HCT116 (cell line): ENCODE data around the gene RPLP2. TPM values are rescaled to one million over a fixed set of nuclear protein-coding genes. Genes with fewer than 3 reads are reported as not detected.

ENCODE experiments used
- ATAC-seq: fragments of 200-7000 bp; cut with Tn5 transposase; 2 replicates; pipeline ENCODE4 v1.9.1; 2020; ENCODE audit warnings: mild to moderate bottlenecking, moderate library complexity
- BruUV-seq: library from RNA; stranded (reverse); fragments of 400-500 nt; replicated peaks from 2 replicates; lab custom pipeline; 2021; lab: Mats Ljungman, UMichigan
- CTCF ChIA-PET: fragments of 300-600 bp; sonication (Branson Sonifier 250); formaldehyde crosslinking; loops from one replicate; lab custom pipeline; 2021; ENCODE audit warnings: antibody characterized with exemption; lab: Charles Lee
- POLR2A ChIA-PET: fragments of 300-600, 350-600 bp; sonication (Branson Sonifier 250); formaldehyde crosslinking; loops from one replicate; lab custom pipeline; 2021; ENCODE audit warnings: antibody characterized with exemption; lab: Charles Lee
- RAD21 ChIA-PET, 2 experiments: fragments of 300-600 bp; sonication (Branson Sonifier 250); formaldehyde crosslinking; loops; one replicate each; lab custom pipeline; 2023; ENCODE audit warnings: low total read pairs in 2 of 2; ENCODE audit not compliant: uncharacterized antibody in 2 of 2, unreplicated experiment in 2 of 2, low non-redundant PET in 1 of 2; lab: Charles Lee
- DNase-seq: peaks from one replicate; pipeline ENCODE4 v3.0.0-alpha.2; 2010; ENCODE audit warnings: low read depth, low spot score
- H2AFZ ChIP-seq: fragments of 200-600 bp; shearing (Covaris generic), sonication (generic); 2 replicates; pipeline ENCODE4 v1.6.1; 2017; ENCODE audit warnings: low read depth, mixed run types, mixed read lengths, antibody characterized with exemption, low read length; ENCODE audit not compliant: poor library complexity, severe bottlenecking
- H3K27ac ChIP-seq: 2 replicates; pipeline ENCODE4 v1.5.1; 2012; ENCODE audit warnings: low read depth, low read length
- H3K27me3 ChIP-seq: fragments of 200-600 bp; sonication (generic); 2 replicates; pipeline ENCODE4 v1.6.1; 2016; ENCODE audit warnings: mixed run types, low read length, mixed read lengths; ENCODE audit not compliant: insufficient read depth
- H3K36me3 ChIP-seq, 2 experiments: fragments of 200-500 bp in 1 of 2; fragments of 200-600 bp in 1 of 2; sonication (Bioruptor generic) in 1 of 2; sonication (generic) in 1 of 2; 2 replicates each; pipeline versions ENCODE4 v1.5.1 to v1.6.1; 2014 to 2016; ENCODE audit warnings: low read length in 2 of 2, inconsistent platforms in 1 of 2, mixed read lengths in 1 of 2, mixed run types in 1 of 2; ENCODE audit not compliant: insufficient read depth in 2 of 2, control insufficient read depth in 1 of 2
- H3K4me1 ChIP-seq, 2 experiments: fragments of 200-600 bp in 1 of 2; sonication (generic) in 1 of 2; 2 replicates each; pipeline versions ENCODE4 v1.5.1 to v1.6.1; 2012 to 2017; ENCODE audit warnings: low read length in 2 of 2, inconsistent platforms in 1 of 2, mild to moderate bottlenecking in 1 of 2, mixed read lengths in 1 of 2, mixed run types in 1 of 2, moderate library complexity in 1 of 2; ENCODE audit not compliant: insufficient read depth in 2 of 2, control insufficient read depth in 1 of 2
- H3K4me2 ChIP-seq: fragments of 200-600 bp; sonication (generic); 2 replicates; pipeline ENCODE4 v1.6.1; 2017; ENCODE audit warnings: mixed run types, low read length, mixed read lengths
- H3K4me3 ChIP-seq, 2 experiments: fragments of 200-600 bp in 1 of 2; sonication (generic) in 1 of 2; replicated peaks in 1 of 2; 2 replicates each; pipeline ENCODE4 v1.5.1; 2011 to 2016; ENCODE audit warnings: low read length in 2 of 2, control low read depth in 1 of 2, low read depth in 1 of 2, mild to moderate bottlenecking in 1 of 2, mixed read lengths in 1 of 2, mixed run types in 1 of 2
- H3K79me2 ChIP-seq: fragments of 200-600 bp; sonication (generic); 2 replicates; pipeline ENCODE4 v1.6.1; 2017; ENCODE audit warnings: mild to moderate bottlenecking, mixed run types, low read length, moderate library complexity, mixed read lengths; ENCODE audit not compliant: insufficient read depth
- H3K9ac ChIP-seq: fragments of 200-600 bp; sonication (generic); 2 replicates; pipeline ENCODE4 v1.6.1; 2016; ENCODE audit warnings: low read length, mixed read lengths
- H3K9me2 ChIP-seq: fragments of 200-600 bp; sonication (generic), shearing (Covaris generic); 2 replicates; pipeline ENCODE4 v1.6.1; 2017; ENCODE audit warnings: mixed run types, mild to moderate bottlenecking, moderate library complexity; ENCODE audit not compliant: insufficient read depth
- H3K9me3 ChIP-seq, 2 experiments: fragments of 200-500 bp in 1 of 2; fragments of 200-600 bp in 1 of 2; sonication (Bioruptor generic) in 1 of 2; sonication (generic) in 1 of 2; 2 replicates each; pipeline ENCODE4 v1.6.1; 2014 to 2017; ENCODE audit warnings: low read length in 2 of 2, mixed read lengths in 2 of 2, inconsistent platforms in 1 of 2, low read depth in 1 of 2, mild to moderate bottlenecking in 1 of 2, mixed run types in 1 of 2, moderate library complexity in 1 of 2; ENCODE audit not compliant: control insufficient read depth in 1 of 2, insufficient read depth in 1 of 2
- H4K20me1 ChIP-seq: fragments of 200-600 bp; sonication (generic), shearing (Covaris generic); 2 replicates; pipeline ENCODE4 v1.6.1; 2017; ENCODE audit warnings: mixed run types, mild to moderate bottlenecking, moderate library complexity; ENCODE audit not compliant: insufficient read depth
- CBX3 ChIP-seq: IDR thresholded peaks from 2 replicates; pipeline ENCODE4 v1.6.1; 2012; ENCODE audit warnings: low read depth
- CEBPB ChIP-seq: IDR thresholded peaks from 2 replicates; pipeline ENCODE4 v1.6.1; 2012; ENCODE audit warnings: low read depth
- EGR1 ChIP-seq: IDR thresholded peaks from 2 replicates; pipeline ENCODE4 v1.6.1; 2012; ENCODE audit warnings: low read depth
- EZH2phosphoT487 ChIP-seq: fragments of 200-600 bp; IDR thresholded peaks from 2 replicates; pipeline ENCODE4 v1.6.1; 2018; ENCODE audit warnings: antibody characterized with exemption, borderline replicate concordance
- FOSL1 ChIP-seq: IDR thresholded peaks from 2 replicates; pipeline ENCODE4 v1.6.1; 2012; ENCODE audit warnings: low read depth
- JUND ChIP-seq: IDR thresholded peaks from 2 replicates; pipeline ENCODE4 v1.6.1; 2012
- POLR2AphosphoS5 ChIP-seq: IDR thresholded peaks from 2 replicates; pipeline ENCODE4 v1.6.1; 2011; ENCODE audit warnings: mild to moderate bottlenecking, low read depth, low read length, moderate library complexity
- RAD21 ChIP-seq: IDR thresholded peaks from 2 replicates; pipeline ENCODE4 v1.6.1; 2012; ENCODE audit warnings: low read depth, mild to moderate bottlenecking
- SIN3A ChIP-seq: IDR thresholded peaks from 2 replicates; pipeline ENCODE4 v1.6.1; 2012; ENCODE audit warnings: low read depth
- SP1 ChIP-seq: IDR thresholded peaks from 2 replicates; pipeline ENCODE4 v1.6.1; 2012; ENCODE audit warnings: low read depth
- SRF ChIP-seq: IDR thresholded peaks from 2 replicates; pipeline ENCODE4 v1.6.1; 2012; ENCODE audit warnings: low read depth
- ZFX ChIP-seq: fragments of 450-650 bp; IDR thresholded peaks from 2 replicates; pipeline ENCODE4 v1.6.1; 2017
- ZNF274 ChIP-seq: fragments of 200-500 bp; sonication (Bioruptor generic); IDR thresholded peaks from 2 replicates; pipeline ENCODE4 v1.6.1; 2014; ENCODE audit warnings: mild to moderate bottlenecking, low read depth, low read length, inconsistent platforms
- intact Hi-C: fragments of 100-400 bp; cut with micrococcal nuclease; formaldehyde crosslinking; loops from 2 replicates; pipeline ENCODE4 v1.10.0; 2022
- total RNA-seq: library from RNA; stranded (reverse); gene quantifications from one replicate; pipeline ENCODE4 v1.2.1, GENCODE V29; 2021; ENCODE audit not compliant: unreplicated experiment
- TF ChIP-seq, protein P1 (sequence below): IDR thresholded peaks from 2 replicates; pipeline ENCODE4 v1.6.1; 2012

The RPLP2 gene
- total RNA-seq, 1 experiment from 2014 or later = 3,615 TPM

DNA sequence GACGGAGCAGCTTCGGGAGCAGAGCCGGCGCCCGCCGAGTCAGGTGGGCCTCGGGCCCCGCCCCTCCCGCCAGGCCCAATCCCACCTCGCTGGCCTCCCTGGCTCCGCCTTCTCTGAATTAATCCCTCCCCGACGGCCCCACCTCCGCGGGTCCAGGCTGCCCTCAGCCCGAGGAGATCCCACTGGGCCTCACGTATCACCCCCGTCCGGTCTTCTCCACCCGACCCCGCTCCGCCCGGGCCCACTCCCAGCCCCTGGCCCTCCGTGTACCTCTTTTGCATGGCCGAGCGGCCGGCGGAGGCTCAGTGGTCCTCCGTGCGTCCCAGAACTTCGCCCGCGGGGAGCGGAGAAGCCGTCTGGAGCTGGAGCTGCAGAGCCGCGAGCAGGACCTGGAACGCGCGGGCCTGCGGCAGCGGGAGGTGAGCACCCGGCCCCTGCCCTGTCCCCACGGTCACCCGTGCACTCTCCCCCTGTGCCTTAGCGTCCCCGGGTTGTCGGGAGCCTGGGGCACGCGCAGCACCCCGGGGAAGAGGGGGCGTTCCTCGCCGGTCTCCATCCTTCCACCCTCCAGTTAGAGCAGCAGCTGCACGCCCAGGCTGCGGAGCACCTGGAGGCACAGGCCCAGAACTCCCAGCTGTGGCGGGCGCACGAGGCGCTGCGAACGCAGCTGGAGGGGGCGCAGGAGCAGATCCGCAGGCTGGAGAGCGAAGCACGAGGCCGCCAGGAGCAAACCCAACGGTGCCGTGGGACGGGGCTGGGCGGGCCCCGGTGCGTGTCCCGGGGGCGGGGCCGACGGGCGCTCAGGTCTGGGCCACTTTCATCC lies 20.7 kb downstream of the RPLP2 start:
- H3K4me1 ChIP-seq = peaks cover 35 to 62% of the 10 kb centered on the region in 2 experiments
- DNase-seq (no peak), ATAC-seq (no peak)
- peaks cover 6% of the 10 kb centered on the region; the same call in 1 of the 2 replicates for H4K20me1 ChIP-seq
- no peaks in the 10 kb centered on the region for H3K9me2 ChIP-seq
- RAD21 ChIA-PET = no interaction called here
- no TSS peak for BruUV-seq
- no peak overlapping the region for H3K9ac ChIP-seq
- no peak overlapping the region for H3K4me3 ChIP-seq
- CTCF ChIA-PET = no interaction called here
- intact Hi-C loops = no loop called here
- no peaks in the 10 kb centered on the region for H3K9me3 ChIP-seq
- peaks cover 32% of the 10 kb centered on the region for H3K79me2 ChIP-seq
- TF ChIP-seq EGR1 = no peak
- TF ChIP-seq, protein P1, sequence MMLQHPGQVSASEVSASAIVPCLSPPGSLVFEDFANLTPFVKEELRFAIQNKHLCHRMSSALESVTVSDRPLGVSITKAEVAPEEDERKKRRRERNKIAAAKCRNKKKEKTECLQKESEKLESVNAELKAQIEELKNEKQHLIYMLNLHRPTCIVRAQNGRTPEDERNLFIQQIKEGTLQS = no peak
- TF ChIP-seq CBX3 = no peak
- no peak for TF ChIP-seq JUND
- TF ChIP-seq SP1 = no peak
- TF ChIP-seq RAD21 = no peak
- no peak for TF ChIP-seq ZNF274
- H2AFZ ChIP-seq = no peak overlapping the region
- no peaks in the 10 kb centered on the region for H3K27me3 ChIP-seq
- POLR2A ChIA-PET = interaction anchor here (0.9 to 1.4 kb wide), 3 partner anchors 8 to 12 kb away, joined by 3 to 12 read pairs (median 3); partner anchors contain the start of genes PNPLA2, POLR2L and TSPAN4
- H3K27ac ChIP-seq = no peak overlapping the region; the same call in 1 of the 2 replicates
- no peak overlapping the region for H3K4me2 ChIP-seq
- no peaks in the 10 kb centered on the region for H3K36me3 ChIP-seq

GRCh38 chr11:831118-831864 lies 21.5 kb downstream of the RPLP2 start:
- Histone ChIP-seq H3K4me3 (peak overlapping the region; percentile 74 to 90), H3K4me2 (peak overlapping the region; percentile 99), H3K36me3 (peaks cover 0 to 2% of the 10 kb centered on the region in 2 experiments; a peak in 1 of 4 replicates), H3K9me2 (no peaks in the 10 kb centered on the region), H3K9ac (peak overlapping the region; percentile 95), H3K4me1 (peaks cover 29 to 56% of the 10 kb centered on the region in 2 experiments), H3K27ac (peak overlapping the region; percentile 88), H3K27me3 (no peaks in the 10 kb centered on the region), H2AFZ (no peak overlapping the region), H3K79me2 (peaks cover 38% of the 10 kb centered on the region), H3K9me3 (no peaks in the 10 kb centered on the region), H4K20me1 (peaks cover 6% of the 10 kb centered on the region; the same call in 1 of the 2 replicates)
- ATAC-seq (no peak), DNase-seq (no peak)
- intact Hi-C loops = no loop called here
- RAD21 ChIA-PET = no interaction called here
- POLR2A ChIA-PET = interaction anchor here (0.9 to 1.4 kb wide), 3 partner anchors 9 to 12 kb away, joined by 3 to 12 read pairs (median 3); partner anchors contain the start of genes PNPLA2, POLR2L and TSPAN4
- CTCF ChIA-PET = no interaction called here
- no peak for TF ChIP-seq POLR2AphosphoS5
- no peak for TF ChIP-seq CEBPB
- no peak for TF ChIP-seq SIN3A
- TF ChIP-seq SRF = no peak
- no peak for TF ChIP-seq ZFX
- no peak for TF ChIP-seq ZNF274
- TF ChIP-seq FOSL1 = no peak
- TF ChIP-seq EZH2phosphoT487 = no peak
- no TSS peak for BruUV-seq
